BLaER1 (cell line): ENCODE measurements around the gene ARMC3.
"Not testable (repeated sequence)": the region's sequence is repeated elsewhere in the genome, so short reads cannot be mapped to it uniquely, and the experiment has no call there.

ENCODE experiments used
- H3K27ac ChIP-seq: shearing (Covaris generic); formaldehyde crosslinking; 2 replicates; pipeline ENCODE4 v1.8.1; 2022
- H3K27me3 ChIP-seq: shearing (Covaris generic); formaldehyde crosslinking; 2 replicates; pipeline ENCODE4 v1.8.1; 2022
- H3K36me3 ChIP-seq: shearing (Covaris generic); formaldehyde crosslinking; 2 replicates; pipeline ENCODE4 v1.8.1; 2022
- H3K4me1 ChIP-seq: shearing (Covaris generic); formaldehyde crosslinking; 2 replicates; pipeline ENCODE4 v1.8.1; 2022
- H3K4me2 ChIP-seq: shearing (Covaris generic); formaldehyde crosslinking; 2 replicates; pipeline ENCODE4 v1.8.1; 2022
- H3K4me3 ChIP-seq: shearing (Covaris generic); formaldehyde crosslinking; 2 replicates; pipeline ENCODE4 v1.8.1; 2022
- H3K9ac ChIP-seq: shearing (Covaris generic); formaldehyde crosslinking; 2 replicates; pipeline ENCODE4 v1.8.1; 2022
- H3K9me3 ChIP-seq: shearing (Covaris generic); formaldehyde crosslinking; 2 replicates; pipeline ENCODE4 v1.8.1; 2022
- H4K20me1 ChIP-seq: shearing (Covaris generic); formaldehyde crosslinking; 2 replicates; pipeline ENCODE4 v1.8.1; 2022
- Cebpa-rat ChIP-seq: shearing (Covaris generic); IDR thresholded peaks from 2 replicates; pipeline ENCODE4 v1.8.1; 2022

ARMC3 gene

DNA sequence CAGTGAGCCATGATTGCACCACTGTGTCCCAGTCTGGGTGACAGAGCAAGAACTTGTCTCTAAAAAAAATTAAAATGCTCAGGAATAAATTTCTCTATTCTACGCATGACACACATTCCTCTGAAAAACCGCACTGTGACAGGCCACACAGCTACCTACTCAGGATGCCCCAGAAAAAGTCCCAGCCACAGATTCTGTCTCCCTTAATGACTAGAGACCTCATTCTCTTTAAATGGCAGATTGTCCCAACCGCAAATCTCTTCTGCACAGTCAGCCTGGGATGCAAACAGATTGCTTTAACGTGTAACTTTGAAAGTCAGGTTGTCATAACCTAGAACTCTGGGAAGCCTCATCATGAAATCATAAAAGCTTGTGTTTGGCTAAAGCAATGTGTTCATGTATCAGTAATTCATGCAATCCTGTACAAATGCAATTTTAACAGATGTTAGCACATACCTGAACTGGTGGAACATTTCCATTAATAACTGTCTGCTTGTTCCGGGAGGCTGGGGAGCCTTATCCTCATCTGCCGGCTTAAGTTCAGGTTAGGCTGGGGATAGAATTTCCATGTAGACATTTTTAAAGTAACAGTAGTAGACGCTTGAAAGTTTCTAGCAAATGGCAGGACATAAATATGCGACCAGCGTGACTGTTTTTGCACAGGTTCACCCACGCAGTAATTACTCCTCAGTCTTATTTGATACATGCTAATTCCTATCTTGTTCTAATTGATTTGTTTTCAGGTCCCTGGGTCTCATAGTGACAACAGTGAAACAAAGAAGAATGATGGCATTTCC, 141.4 kb downstream of the ARMC3 start:
- Histone ChIP-seq H3K27me3 (no peaks in the 10 kb centered on the region), H3K4me2 (no peak overlapping the region), H3K27ac (no peak overlapping the region), H3K9ac (no peak overlapping the region), H3K36me3 (no peaks in the 10 kb centered on the region), H4K20me1 (no peaks in the 10 kb centered on the region), H3K4me1 (no peaks in the 10 kb centered on the region), H3K4me3 (no peak overlapping the region), H3K9me3 (no peaks in the 10 kb centered on the region)
- no peak for TF ChIP-seq Cebpa-rat

DNA sequence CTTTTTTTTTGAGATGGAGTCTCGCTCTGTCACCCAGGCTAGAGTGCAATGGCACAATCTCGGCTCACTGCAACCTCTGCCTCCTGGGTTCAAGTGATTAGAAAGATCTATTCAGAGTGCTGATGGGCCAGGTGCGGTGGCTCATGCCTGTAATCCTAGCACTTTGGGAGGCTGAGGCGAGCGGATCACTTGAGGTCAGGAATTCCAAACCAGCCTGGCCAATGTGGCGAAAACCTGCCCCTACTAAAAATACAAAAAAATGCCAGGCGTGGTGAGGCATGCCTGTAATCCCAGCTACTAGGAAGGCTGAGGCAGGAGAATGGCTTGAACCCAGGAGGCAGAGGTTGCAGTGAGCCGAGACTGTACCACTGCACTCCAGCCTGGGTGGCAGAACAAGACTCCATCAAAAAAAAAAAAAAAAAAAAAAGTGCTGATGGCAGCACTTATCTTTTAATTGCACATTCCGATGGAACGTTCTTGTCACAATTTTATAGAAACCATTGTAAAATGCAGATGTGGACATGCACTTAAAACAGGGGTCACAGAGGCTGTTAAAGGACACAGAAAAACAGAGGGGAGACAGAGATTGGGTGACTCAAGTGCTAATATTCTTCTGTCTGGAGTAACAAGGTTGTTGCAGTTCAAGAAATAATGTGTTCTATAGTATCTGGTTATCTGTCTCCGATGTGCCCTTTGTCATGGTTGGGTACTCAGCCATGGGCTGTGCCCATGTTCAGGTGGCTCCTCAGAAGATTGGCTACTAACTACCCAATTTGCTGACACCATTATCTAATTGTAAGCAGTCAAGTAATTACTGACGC, 142.4 kb downstream of the ARMC3 start:
- not testable (repeated sequence) for H3K9me3 ChIP-seq, H3K27ac ChIP-seq, H3K4me2 ChIP-seq, H4K20me1 ChIP-seq, H3K36me3 ChIP-seq, H3K4me1 ChIP-seq, H3K27me3 ChIP-seq, H3K4me3 ChIP-seq, H3K9ac ChIP-seq

DNA sequence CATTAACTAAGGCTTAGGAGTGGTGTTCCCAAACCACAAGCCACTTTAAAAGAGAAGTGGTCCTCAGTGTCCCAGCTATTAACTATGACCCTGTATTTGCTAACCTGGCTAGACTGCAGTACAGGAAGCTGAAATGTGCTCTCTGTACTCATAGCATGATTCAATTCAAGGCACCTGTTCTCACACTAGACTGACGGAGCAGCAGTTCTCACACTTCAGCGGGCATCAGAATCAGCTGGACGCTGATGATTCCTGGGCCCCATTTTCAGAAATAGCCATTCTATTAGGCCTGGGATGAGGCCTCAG, 143.0 kb downstream of the ARMC3 start:
- no peak overlapping the region for H3K9ac ChIP-seq
- no peaks in the 10 kb centered on the region for H3K27me3 ChIP-seq
- H3K4me2 ChIP-seq = no peak overlapping the region
- no peaks in the 10 kb centered on the region for H4K20me1 ChIP-seq
- H3K4me3 ChIP-seq = no peak overlapping the region
- H3K27ac ChIP-seq = no peak overlapping the region
- H3K9me3 ChIP-seq = no peaks in the 10 kb centered on the region
- H3K36me3 ChIP-seq = no peaks in the 10 kb centered on the region
- H3K4me1 ChIP-seq = no peaks in the 10 kb centered on the region
- no peak for TF ChIP-seq Cebpa-rat

- H3K4me2 ChIP-seq = not testable (repeated sequence)
Measured at GRCh38 chr10:23072593-23072992, 144.7 kb downstream of the ARMC3 start.

GRCh38 chr10:23073527-23073926, 145.7 kb downstream of the ARMC3 start:
- no peak overlapping the region for H3K27ac ChIP-seq
- H3K4me2 ChIP-seq = no peak overlapping the region
- H3K36me3 ChIP-seq = no peaks in the 10 kb centered on the region
- H3K4me3 ChIP-seq = no peak overlapping the region
- no peaks in the 10 kb centered on the region for H3K27me3 ChIP-seq
- no peaks in the 10 kb centered on the region for H4K20me1 ChIP-seq
- H3K9me3 ChIP-seq = no peaks in the 10 kb centered on the region
- no peak overlapping the region for H3K9ac ChIP-seq
- no peak for TF ChIP-seq Cebpa-rat
- H3K4me1 ChIP-seq = no peaks in the 10 kb centered on the region

More at GRCh38 chr10:23072593-23072992, 144.7 kb downstream of the ARMC3 start:
- not testable (repeated sequence) for H3K27me3 ChIP-seq, H3K9ac ChIP-seq, H3K4me1 ChIP-seq, H4K20me1 ChIP-seq, H3K27ac ChIP-seq, H3K4me3 ChIP-seq, H3K9me3 ChIP-seq, H3K36me3 ChIP-seq

GRCh38 chr10:23075672-23076071, 147.8 kb downstream of the ARMC3 start:
- no peaks in the 10 kb centered on the region for H3K9me3 ChIP-seq
- H3K4me1 ChIP-seq = no peaks in the 10 kb centered on the region
- H3K27ac ChIP-seq = no peak overlapping the region
- no peak for TF ChIP-seq Cebpa-rat
- no peak overlapping the region for H3K9ac ChIP-seq
- H3K36me3 ChIP-seq = no peaks in the 10 kb centered on the region
- no peaks in the 10 kb centered on the region for H3K27me3 ChIP-seq
- H3K4me3 ChIP-seq = no peak overlapping the region
- H4K20me1 ChIP-seq = no peaks in the 10 kb centered on the region
- no peak overlapping the region for H3K4me2 ChIP-seq

DNA sequence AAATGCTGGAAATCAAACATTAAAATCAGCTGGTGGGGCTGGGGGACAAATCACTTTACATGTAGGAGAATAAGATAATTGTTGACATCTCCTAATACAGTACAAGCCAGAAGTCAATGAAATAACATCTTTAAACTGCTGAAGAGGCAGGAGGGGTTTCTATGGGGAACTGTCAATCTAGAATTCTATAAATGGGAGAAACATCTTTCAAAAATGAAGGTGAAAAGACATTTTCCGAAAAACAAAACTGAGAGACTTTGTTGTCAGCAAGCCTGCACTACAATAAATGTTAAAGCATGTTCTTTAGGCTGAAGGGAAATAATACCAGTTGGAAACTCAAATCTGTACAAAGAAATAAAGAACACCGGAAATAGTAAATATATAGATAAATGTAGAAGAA, 150.3 kb downstream of the ARMC3 start:
- Histone ChIP-seq H3K9ac (no peak overlapping the region), H3K4me3 (no peak overlapping the region), H3K36me3 (no peaks in the 10 kb centered on the region), H4K20me1 (no peaks in the 10 kb centered on the region), H3K27me3 (no peaks in the 10 kb centered on the region), H3K4me1 (no peaks in the 10 kb centered on the region), H3K27ac (no peak overlapping the region), H3K4me2 (no peak overlapping the region), H3K9me3 (no peaks in the 10 kb centered on the region)
- no peak for TF ChIP-seq Cebpa-rat

- no peak overlapping the region for H3K4me2 ChIP-seq
- no peak overlapping the region for H3K9ac ChIP-seq
- H3K4me1 ChIP-seq = no peaks in the 10 kb centered on the region
- H3K4me3 ChIP-seq = no peak overlapping the region
- no peak overlapping the region for H3K27ac ChIP-seq
- no peaks in the 10 kb centered on the region for H3K36me3 ChIP-seq
- no peaks in the 10 kb centered on the region for H4K20me1 ChIP-seq
- H3K27me3 ChIP-seq = no peaks in the 10 kb centered on the region
- no peaks in the 10 kb centered on the region for H3K9me3 ChIP-seq
- TF ChIP-seq Cebpa-rat = no peak
Measured at GRCh38 chr10:23079700-23080099, 151.8 kb downstream of the ARMC3 start.

GRCh38 chr10:23080262-23080661, 152.4 kb downstream of the ARMC3 start:
- Histone ChIP-seq H3K27me3 (no peaks in the 10 kb centered on the region), H3K9ac (no peak overlapping the region), H3K9me3 (no peaks in the 10 kb centered on the region), H3K4me2 (no peak overlapping the region), H3K27ac (no peak overlapping the region), H3K36me3 (no peaks in the 10 kb centered on the region), H3K4me1 (no peaks in the 10 kb centered on the region), H4K20me1 (no peaks in the 10 kb centered on the region), H3K4me3 (no peak overlapping the region)
- no peak for TF ChIP-seq Cebpa-rat

DNA sequence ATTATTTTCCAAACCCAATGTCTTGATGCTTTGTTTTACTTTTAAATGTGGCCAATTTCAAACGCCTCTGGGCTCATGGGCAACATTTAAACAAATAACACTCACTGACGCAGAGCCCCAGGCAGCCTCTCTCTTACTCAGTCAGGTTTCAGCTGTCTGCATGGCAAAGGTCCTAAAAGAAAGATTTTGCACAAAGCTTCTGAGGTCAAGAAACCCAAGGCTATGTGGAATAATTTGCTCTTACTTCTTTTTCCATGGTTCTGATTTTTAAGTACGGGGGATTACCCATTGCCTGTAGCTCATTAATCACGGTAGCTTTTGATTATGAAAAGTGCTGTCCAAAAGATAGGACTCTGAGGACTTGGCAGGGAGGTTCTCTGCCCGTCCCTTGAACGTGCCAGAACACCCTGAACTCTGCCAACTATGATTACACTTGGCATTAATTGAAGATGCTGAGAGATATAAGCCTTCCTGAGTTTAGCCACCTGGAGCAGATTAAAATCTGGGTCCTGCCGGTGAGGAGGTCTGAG, 153.4 kb downstream of the ARMC3 start:
- Histone ChIP-seq H3K36me3 (no peaks in the 10 kb centered on the region), H3K4me1 (no peaks in the 10 kb centered on the region), H3K4me3 (no peak overlapping the region), H3K9me3 (no peaks in the 10 kb centered on the region), H3K9ac (no peak overlapping the region), H3K4me2 (no peak overlapping the region), H3K27me3 (no peaks in the 10 kb centered on the region), H3K27ac (no peak overlapping the region), H4K20me1 (no peaks in the 10 kb centered on the region)
- TF ChIP-seq Cebpa-rat = no peak
